Neuron (in vitro differentiated cells): ENCODE measurements around the gene NADSYN1.

Source experiments
- H2AFZ ChIP-seq: one replicate; pipeline ENCODE4 v1.6.1; 2013; ENCODE audit warnings: low read depth, mild to moderate bottlenecking, inconsistent platforms, low read length, moderate library complexity
- H3K27me3 ChIP-seq: one replicate; pipeline ENCODE4 v1.6.1; 2013; ENCODE audit warnings: low read length; ENCODE audit not compliant: insufficient read depth
- H3K36me3 ChIP-seq: one replicate; pipeline ENCODE4 v1.6.1; 2013; ENCODE audit warnings: low read length; ENCODE audit not compliant: insufficient read depth
- H3K4me1 ChIP-seq: one replicate; pipeline ENCODE4 v1.6.1; 2013; ENCODE audit warnings: low read length; ENCODE audit not compliant: insufficient read depth
- H3K4me3 ChIP-seq: 2 replicates; pipeline ENCODE4 v1.5.1; 2013; ENCODE audit warnings: mild to moderate bottlenecking, low read length, moderate library complexity
- H3K9me3 ChIP-seq: one replicate; pipeline ENCODE4 v1.6.1; 2013; ENCODE audit warnings: low read length

The NADSYN1 gene

GRCh38 chr11:71448257-71449171 is 4.5 kb upstream of the NADSYN1 start, which contains the start of gene DHCR7:
Gene DHCR7, minus strand, starts transcription at chr11:71448393. Its CDS starts 3,441 bp downstream, at chr11:71444952.
- Histone ChIP-seq H2AFZ (peak within 1 kb of the TSS; percentile 82), H3K9me3 (peaks cover 2% of the 10 kb centered on the region), H3K4me1 (peaks cover 42% of the 10 kb centered on the region), H3K4me3 (peak within 1 kb of the TSS; percentile 84), H3K36me3 (peaks cover 32% of the 10 kb centered on the region), H3K27me3 (no peaks in the 10 kb centered on the region)

GRCh38 chr11:71449596-71449995 is 3.4 kb upstream of the NADSYN1 start:
- H3K4me3 ChIP-seq = peak overlapping the region; percentile 84
- no peaks in the 10 kb centered on the region for H3K27me3 ChIP-seq
- H3K9me3 ChIP-seq = peaks cover 2% of the 10 kb centered on the region
- H3K4me1 ChIP-seq = peaks cover 50% of the 10 kb centered on the region
- no peak overlapping the region for H2AFZ ChIP-seq
- peaks cover 23% of the 10 kb centered on the region for H3K36me3 ChIP-seq

GRCh38 chr11:71450507-71450906 is 2.5 kb upstream of the NADSYN1 start:
- H3K36me3 ChIP-seq = peaks cover 22% of the 10 kb centered on the region
- no peak overlapping the region for H3K4me3 ChIP-seq
- H3K4me1 ChIP-seq = peaks cover 50% of the 10 kb centered on the region
- H3K9me3 ChIP-seq = peaks cover 2% of the 10 kb centered on the region
- H2AFZ ChIP-seq = no peak overlapping the region
- H3K27me3 ChIP-seq = no peaks in the 10 kb centered on the region

GRCh38 chr11:71450939-71451338 is 2.1 kb upstream of the NADSYN1 start:
- Histone ChIP-seq H2AFZ (no peak overlapping the region), H3K4me3 (no peak overlapping the region), H3K36me3 (peaks cover 23% of the 10 kb centered on the region), H3K9me3 (peaks cover under 1% of the 10 kb centered on the region), H3K27me3 (no peaks in the 10 kb centered on the region), H3K4me1 (peaks cover 50% of the 10 kb centered on the region)

GRCh38 chr11:71451596-71452198 is 1.3 kb upstream of the NADSYN1 start:
- Histone ChIP-seq H2AFZ (no peak overlapping the region), H3K4me1 (peaks cover 47% of the 10 kb centered on the region), H3K4me3 (no peak overlapping the region), H3K36me3 (peaks cover 24% of the 10 kb centered on the region), H3K9me3 (no peaks in the 10 kb centered on the region), H3K27me3 (no peaks in the 10 kb centered on the region)

GRCh38 chr11:71452199-71453036 is 585 bp upstream of the NADSYN1 start:
- H2AFZ ChIP-seq = peak overlapping the region; percentile 59
- H3K9me3 ChIP-seq = no peaks in the 10 kb centered on the region
- peaks cover 28% of the 10 kb centered on the region for H3K36me3 ChIP-seq
- no peaks in the 10 kb centered on the region for H3K27me3 ChIP-seq
- H3K4me1 ChIP-seq = peaks cover 40% of the 10 kb centered on the region
- peak overlapping the region; percentile 100 for H3K4me3 ChIP-seq

- Histone ChIP-seq H2AFZ (no peak overlapping the region), H3K4me3 (peak overlapping the region; percentile 100), H3K27me3 (no peaks in the 10 kb centered on the region), H3K36me3 (peaks cover 40% of the 10 kb centered on the region), H3K9me3 (no peaks in the 10 kb centered on the region), H3K4me1 (peaks cover 38% of the 10 kb centered on the region)
Measured at GRCh38 chr11:71453918-71454304, 908 bp downstream of the NADSYN1 start.

- Histone ChIP-seq H3K27me3 (no peaks in the 10 kb centered on the region), H3K4me1 (peaks cover 32% of the 10 kb centered on the region), H3K4me3 (no peak overlapping the region), H2AFZ (no peak overlapping the region), H3K36me3 (peaks cover 46% of the 10 kb centered on the region), H3K9me3 (no peaks in the 10 kb centered on the region)
Measured at GRCh38 chr11:71454470-71455113, 1.6 kb downstream of the NADSYN1 start.

GRCh38 chr11:71456294-71456693 is 3.3 kb downstream of the NADSYN1 start:
- Histone ChIP-seq H3K27me3 (no peaks in the 10 kb centered on the region), H3K36me3 (peaks cover 56% of the 10 kb centered on the region), H3K9me3 (no peaks in the 10 kb centered on the region), H3K4me1 (peaks cover 23% of the 10 kb centered on the region), H3K4me3 (no peak overlapping the region), H2AFZ (no peak overlapping the region)

GRCh38 chr11:71456831-71457230 is 3.8 kb downstream of the NADSYN1 start:
- Histone ChIP-seq H3K9me3 (no peaks in the 10 kb centered on the region), H3K36me3 (peaks cover 56% of the 10 kb centered on the region), H3K4me3 (no peak overlapping the region), H2AFZ (no peak overlapping the region), H3K4me1 (peaks cover 19% of the 10 kb centered on the region), H3K27me3 (no peaks in the 10 kb centered on the region)

GRCh38 chr11:71458146-71459070 is 5.4 kb downstream of the NADSYN1 start:
- H3K4me3 ChIP-seq = no peak overlapping the region
- H3K4me1 ChIP-seq = peaks cover 9% of the 10 kb centered on the region
- peaks cover 56% of the 10 kb centered on the region for H3K36me3 ChIP-seq
- H3K9me3 ChIP-seq = no peaks in the 10 kb centered on the region
- no peaks in the 10 kb centered on the region for H3K27me3 ChIP-seq
- no peak overlapping the region for H2AFZ ChIP-seq
